Measurements from ENCODE around the gene GPR45.
"Not testable (repeated sequence)": the region's sequence is repeated elsewhere in the genome, so short reads cannot be mapped to it uniquely, and the experiment has no call there.

GPR45 gene, protein sequence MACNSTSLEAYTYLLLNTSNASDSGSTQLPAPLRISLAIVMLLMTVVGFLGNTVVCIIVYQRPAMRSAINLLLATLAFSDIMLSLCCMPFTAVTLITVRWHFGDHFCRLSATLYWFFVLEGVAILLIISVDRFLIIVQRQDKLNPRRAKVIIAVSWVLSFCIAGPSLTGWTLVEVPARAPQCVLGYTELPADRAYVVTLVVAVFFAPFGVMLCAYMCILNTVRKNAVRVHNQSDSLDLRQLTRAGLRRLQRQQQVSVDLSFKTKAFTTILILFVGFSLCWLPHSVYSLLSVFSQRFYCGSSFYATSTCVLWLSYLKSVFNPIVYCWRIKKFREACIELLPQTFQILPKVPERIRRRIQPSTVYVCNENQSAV

DNA sequence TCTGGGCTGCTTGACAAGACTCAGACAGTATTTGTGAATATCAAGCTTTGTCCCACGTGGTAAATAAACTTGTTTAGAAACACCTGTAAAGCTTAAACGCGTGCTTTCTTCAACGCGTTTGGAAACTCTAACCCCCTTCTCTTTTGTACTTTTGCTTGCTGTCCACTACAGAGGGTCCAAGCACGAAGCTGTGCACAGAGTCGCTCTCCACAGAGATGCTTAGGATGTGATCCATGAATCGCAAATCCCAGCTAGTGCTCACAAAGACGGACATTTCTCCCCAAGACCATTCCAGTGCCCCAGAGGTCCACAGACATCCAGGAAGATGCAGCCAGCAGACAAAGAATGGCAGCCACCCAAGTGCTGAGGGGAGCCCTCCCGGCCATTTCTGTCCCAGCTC lies at the start of gene GPR45:
TSS of gene GPR45 (plus strand) at position 301 of the 400 bp plus-strand sequence. CDS start 116 bp downstream, outside the sequence.
- DNase-seq (ENCODE audit: low spot score): no peak

DNA sequence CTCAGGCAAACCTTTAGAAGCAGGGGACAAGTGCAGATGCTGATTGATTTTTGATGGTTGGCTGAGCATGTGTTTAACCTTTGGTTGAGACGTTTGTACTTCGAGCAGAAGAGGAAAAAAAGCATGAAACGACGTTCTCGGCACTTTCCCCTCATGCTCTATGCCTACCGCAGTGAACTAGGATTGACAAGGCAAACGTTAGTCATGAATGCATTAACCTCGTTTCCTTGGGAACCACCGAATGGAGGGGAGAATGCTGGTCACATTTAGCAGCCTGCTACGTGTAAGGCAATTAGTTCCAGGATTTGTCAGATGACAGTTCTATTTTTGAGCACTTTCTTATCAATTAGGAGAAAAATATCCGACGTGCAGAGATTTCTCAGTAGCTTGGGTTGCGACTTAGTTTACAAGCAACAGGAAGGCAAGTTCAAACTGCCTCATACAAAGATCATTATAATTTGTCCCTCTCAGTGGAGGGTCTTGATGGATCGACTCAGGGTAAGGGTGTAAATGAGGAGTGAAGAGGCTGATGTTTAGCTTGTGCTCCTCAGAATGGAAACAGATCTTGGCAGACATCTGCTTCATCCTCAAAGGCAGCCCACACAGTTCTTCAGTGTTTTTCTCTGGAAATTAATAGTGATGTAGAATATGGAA lies 47.4 kb upstream of the GPR45 start:
- DNase-seq (ENCODE audit: low spot score): no peak

DNA sequence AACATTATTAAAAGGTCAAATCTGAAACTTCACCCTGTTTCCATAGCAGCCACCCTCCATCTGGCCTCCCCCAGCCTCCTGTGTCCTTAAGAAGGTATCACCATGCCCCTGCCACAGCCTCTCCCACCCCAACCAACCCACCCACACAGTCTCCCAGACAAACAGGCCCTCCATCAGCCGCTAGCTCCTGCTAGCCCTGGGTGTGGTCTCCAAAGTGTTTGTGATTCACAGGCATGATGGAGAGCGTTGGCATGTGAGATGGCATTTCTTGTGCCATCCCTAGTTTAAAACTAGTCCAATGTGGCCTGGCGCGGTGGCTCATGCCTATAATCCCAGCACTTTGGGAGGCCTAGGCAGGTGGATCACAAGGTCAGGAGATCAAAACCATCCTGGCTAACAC lies 44.9 kb upstream of the GPR45 start:
- DNase-seq (ENCODE audit: low spot score): no peak

DNA sequence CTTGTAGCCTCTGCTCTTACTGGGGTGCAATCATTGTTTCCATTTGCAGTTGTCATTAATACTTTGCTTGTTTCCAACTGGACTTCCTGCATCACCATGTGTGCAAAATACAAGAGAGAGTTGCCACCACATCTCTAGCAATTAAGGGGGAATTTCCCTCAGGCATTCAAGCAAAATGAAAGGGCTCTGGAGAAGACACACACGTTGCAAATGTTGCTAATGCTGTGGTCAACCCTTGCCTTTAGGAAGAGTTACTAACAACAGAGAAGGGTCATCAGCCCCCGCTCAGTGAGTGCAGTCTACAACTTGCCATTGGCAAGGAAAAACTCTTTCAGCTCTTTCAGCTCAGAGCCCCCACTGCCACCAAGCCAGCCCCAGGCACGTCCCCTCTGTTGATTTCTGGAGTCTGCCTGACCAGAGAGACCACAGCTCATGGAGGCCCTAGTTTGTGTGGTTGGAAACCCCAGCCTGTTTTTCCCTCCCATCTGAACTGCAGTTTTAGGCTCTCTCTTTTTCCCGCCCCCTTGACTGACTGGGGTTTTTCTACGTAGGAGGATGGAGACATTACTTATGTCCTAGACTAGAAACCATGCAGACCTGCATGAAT lies 25.9 kb upstream of the GPR45 start:
- no peak for DNase-seq (ENCODE audit: low spot score)

DNA sequence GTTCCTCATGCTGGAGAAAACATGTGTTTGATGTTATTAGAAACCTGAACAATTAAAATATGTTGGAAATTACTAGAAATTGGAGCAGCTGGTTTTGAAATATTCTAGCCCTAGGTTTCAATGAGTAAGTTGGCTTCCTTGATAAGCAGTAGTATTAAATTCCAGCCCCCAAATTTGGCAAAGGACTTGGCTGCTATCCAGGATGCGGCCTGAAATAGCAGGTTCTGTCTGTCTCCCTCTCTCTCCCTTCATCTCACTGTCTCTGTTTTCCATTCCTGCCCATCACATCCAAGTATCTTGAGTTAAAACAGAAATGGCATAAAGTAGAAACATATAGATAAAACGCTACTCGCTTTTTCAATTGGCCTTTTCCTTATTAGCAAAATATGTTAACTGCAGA lies 20.9 kb upstream of the GPR45 start:
- DNase-seq (ENCODE audit: low spot score): no peak

DNA sequence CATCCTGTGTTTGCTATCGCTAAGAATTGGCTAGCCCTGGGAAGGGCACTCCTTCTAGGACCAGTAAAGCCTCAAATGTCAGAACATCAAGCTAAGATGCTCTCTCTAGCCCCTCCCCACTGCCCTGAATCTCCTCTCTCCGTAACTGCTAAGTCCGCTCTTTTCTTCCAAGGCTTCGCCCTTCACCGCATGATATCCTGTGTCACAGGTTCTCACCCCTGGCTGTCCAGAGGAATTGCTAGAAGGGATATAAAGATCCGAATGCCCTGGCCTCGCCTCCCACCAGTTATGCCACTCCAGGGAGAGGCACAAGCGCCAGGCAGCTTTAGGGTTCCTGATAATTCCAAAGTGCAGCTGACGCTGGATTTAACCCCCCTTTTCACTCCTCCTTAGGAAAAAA lies 17.1 kb upstream of the GPR45 start:
- no peak for DNase-seq (ENCODE audit: low spot score)

DNA sequence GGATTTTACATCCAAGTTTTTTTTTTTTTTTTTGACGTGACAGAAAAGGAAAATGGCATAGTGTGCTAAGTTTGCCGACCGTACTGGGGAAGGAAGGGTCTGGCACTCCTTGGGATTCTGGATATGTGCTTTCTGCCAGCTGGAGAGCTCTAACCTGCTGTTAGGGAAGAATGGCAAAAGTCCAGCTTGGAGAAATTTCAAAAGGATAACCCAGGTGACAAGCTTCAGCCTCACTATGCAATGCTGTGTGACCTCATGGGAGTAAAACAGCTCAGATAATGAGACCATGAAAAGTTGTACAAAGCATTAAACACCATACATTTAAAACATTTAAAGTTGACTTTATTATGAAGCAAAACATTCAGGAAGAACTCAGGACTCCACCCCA lies 10.3 kb upstream of the GPR45 start:
- no peak for DNase-seq (ENCODE audit: low spot score)

DNA sequence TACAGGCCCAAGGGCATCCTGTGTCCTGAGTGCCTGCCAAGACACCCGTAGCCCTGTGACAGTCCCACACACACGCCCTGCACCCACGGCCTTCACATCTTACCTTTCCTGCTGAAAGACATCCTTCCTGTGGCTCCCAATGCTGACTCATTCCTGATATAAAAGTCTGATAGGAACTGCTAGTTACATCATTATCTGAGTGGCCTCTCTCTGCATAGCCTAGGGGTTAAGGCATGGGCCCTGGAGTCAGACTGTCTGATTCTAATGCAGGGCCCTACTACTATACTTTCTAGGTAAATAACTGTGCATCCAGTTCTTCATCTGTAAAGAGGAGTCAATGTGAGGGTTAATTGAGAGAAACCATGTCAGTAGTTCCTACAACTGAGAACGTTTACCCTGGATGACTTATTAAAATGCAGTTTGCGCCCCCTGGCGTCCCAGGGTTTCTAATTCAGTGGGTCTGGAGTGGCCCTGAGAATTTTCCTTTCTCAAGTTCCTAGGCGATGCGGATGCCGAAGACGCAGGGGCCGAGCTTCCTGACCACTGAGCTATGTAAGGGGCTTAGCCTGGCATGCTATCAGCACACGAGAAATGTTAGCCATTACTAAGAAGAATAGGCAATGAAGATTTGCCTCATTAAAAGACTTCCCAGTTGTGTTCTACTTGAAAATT lies 6.0 kb upstream of the GPR45 start:
- peak; percentile 50 for DNase-seq (ENCODE audit: low spot score)

DNA sequence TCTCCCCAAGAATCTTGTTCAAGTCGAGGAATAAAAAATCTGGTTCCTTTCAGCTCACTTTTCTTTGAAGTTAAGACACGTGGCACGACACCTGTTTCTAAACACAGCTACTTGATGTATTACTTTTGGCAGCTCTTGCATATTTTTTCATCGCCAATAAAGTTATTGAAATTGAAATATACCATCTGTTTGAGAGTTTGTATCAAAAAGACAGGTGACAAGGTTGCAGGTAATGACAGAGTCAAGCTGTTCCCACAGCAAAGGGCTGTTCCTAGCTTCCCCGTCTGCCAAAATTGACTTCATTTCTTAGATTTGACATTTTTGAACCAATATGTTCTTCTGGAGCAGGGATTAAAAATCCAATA lies 5.5 kb upstream of the GPR45 start:
- DNase-seq (ENCODE audit: low spot score): no peak

DNA sequence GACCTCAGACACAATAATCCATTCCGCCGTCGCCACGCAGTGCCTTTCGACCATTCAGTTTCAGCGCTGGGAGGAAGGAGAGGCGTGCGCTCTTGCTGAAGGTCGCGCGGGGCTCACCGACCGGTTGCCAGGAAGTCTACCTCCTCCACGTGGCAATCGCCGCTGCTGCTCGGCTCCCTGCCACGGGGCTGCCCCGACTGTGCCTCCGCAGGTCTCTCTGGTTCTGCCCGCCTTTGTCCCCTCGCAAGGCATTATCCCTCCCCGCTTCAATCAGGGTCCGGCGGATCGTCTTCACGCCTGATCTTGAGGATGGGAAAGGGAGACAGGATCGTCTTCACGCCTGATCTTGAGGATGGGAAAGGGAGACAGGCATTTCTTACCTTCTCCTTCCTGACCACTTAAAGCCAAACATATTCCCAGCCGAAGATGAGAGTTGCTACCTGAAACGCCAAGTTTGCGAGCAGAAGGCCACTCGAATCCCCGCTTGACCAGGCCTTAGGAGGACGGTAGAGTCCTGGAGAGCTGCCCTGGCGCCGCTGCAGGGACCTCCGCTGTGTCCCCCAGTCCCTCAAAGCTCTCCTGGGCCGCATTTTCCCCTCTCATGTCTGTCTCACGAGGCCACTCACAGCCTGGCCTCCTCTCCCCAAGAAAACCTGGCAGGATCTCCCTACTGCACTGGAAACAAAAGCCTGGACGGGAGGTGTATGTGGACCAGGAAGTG lies 4.3 kb upstream of the GPR45 start:
- no peak for DNase-seq (ENCODE audit: low spot score)

DNA sequence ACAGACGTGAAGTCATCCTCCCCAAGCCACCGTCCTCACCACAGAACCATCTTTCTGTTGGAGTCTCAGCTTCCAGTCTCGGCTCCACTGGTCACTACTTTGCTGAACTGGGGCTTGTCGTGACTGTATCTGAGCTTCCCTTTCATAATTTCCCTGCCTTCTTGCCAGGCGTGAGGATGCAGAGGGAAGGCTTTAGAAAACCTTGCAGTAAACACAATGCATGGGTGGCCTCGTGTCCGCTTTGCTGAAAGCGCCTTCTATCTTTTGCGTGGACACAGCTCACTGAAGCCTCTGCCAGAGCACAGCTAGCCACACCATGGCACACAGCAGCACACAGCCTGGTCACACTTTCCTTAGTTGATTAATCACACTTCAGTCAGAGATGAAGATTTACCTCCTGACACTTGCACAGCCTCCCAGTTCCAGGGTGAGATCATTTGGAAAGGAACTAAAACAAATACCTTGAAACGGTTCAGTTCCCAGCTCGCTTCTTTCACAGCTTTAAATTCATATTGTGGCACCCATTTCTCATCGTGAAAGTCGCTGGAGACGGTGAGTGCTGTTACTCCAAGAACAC lies 2.8 kb upstream of the GPR45 start:
- DNase-seq (ENCODE audit: low spot score): no peak

DNA sequence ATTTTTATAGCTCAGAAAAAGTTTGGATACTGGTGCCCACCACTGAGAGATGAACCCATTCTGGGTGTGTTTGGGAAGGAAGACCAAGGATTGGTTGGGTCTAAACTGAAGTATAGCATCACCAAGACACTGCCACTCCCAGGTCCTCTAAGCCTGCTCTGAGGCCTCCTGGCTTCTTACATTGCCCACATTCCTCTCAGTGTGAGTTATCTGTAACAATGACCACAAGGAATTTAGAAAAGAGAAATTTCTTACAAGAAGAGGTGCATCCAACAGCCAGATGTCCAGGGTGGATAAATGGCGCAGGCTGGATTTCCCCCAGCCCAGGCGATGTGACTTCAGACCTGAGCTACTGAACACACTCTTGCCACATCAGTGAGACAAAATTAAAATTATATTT lies 1.6 kb upstream of the GPR45 start:
- DNase-seq (ENCODE audit: low spot score): no peak

DNA sequence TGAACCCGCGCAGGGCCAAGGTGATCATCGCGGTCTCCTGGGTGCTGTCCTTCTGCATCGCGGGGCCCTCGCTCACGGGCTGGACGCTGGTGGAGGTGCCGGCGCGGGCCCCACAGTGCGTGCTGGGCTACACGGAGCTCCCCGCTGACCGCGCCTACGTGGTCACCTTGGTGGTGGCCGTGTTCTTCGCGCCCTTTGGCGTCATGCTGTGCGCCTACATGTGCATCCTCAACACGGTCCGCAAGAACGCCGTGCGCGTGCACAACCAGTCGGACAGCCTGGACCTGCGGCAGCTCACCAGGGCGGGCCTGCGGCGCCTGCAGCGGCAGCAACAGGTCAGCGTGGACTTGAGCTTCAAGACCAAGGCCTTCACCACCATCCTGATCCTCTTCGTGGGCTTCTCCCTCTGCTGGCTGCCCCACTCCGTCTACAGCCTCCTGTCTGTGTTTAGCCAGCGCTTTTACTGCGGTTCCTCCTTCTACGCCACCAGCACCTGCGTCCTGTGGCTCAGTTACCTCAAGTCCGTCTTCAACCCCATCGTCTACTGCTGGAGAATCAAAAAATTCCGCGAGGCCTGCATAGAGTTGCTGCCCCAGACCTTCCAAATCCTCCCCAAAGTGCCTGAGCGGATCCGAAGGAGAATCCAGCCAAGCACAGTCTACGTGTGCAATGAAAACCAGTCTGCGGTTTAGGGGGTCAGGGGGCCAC lies 897 bp downstream of the GPR45 start:
- no peak for DNase-seq (ENCODE audit: low spot score)

DNA sequence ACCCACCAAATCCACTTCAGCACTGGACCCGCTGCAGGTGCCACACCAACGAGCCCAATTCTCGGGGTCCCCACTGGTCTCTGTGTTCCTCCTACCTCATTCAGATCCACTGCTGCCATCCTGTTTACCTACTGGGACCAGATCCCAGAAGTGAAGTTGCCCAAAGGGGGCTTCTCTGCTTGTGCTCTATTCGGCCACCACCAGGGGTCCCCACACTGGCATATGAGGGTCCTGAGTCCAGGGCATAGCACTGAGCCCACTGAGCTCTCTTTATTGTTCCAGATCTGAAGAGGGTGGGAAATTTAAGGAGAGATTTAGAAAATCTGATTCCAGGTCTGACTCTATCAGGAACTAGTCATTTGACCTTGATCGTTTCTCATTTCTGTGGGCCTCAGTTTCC lies 2.4 kb downstream of the GPR45 start:
- DNase-seq (ENCODE audit: low spot score): no peak

DNA sequence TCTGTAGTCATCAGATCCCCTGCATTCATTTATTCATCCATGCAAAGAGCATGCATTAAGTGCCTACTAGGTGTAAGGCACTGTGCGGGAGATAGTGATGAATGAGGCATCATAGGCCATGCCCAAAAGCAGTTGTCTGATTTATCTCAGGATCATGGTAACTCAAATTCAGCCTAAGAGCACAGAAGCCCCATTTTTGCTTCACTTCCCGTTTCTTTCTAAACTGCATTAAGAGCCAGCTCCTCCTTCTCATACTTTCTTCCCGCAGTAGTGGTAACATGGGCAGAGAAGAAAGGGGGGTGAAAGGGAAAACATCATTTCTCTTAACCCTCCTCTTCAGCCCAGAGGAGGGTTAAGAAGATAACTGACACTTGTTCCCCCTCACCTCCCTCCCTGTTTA lies 2.9 kb downstream of the GPR45 start:
- no peak for DNase-seq (ENCODE audit: low spot score)

DNA sequence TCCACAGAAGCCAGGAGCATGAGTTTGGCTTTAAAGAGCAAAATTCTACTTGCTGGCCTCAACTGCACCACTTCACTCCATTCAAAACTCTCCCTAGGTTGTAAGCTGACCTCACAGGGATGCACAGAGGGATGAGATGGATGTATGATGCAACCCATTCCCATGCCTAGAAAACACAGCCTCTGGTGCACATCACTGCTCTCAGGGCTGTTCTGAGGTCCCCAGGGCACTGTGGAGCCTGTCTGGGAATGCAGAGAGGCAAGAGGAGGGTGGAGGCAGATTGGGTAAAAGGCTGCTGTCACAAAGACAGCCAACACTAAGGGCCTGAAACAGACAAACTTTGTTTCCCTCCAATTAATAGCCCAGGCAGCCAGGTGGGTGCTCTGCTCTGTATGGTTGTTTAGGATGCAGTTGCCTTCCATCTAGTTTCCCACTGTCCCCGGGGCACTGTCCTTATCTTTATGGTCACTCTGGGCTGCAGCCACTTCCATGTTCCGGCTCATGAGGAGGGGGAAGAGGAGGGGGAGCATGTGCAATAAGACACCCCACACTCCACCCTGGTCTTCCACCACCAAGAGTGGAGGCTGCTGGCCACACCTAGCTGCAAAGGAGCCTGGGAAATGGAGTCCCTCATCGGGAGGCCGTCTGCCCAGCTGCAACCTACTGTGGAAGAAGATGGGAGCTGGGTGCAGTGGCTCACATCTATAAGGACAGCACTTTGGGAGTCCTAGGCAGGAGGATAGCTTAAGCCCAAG lies 7.0 kb downstream of the GPR45 start:
- no peak for DNase-seq (ENCODE audit: low spot score)

DNA sequence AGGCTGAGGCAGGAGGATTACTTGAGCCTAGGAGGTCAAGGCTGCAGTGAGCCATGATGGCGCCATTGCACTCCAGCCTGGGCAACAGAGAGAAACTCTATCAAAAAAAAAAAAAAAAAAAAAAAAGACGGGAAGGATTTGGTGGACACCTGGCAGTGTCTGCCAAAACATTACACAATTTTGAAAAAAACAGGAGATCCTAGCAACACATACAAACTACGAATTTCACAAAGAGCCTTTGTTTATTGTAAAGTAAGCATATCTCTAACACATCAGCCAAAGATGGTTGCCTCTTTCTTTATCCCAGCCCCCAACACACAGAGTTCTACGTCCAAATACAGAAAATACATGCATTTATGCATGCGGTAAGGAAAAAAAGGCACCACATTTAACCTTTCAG lies 7.6 kb downstream of the GPR45 start:
- no peak for DNase-seq (ENCODE audit: low spot score)

DNA sequence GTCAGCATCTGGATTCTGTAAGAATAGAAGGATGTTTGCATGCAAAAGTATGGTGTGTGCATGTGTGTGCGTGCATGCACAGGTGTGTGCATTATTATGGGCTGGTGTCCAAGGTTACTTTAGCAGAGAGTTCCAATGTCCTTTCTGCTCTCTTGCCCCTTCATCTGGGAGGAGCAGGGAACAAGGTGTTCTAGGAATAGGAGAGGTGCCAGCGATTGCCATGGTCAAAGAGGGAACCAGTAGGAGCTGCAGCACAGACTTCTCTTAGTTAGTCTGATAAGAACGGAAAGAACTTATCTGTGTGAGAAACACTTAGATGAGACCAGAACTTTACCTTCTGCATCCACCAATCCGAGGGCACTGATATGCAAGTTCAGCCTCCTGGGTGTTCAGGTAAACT lies 8.3 kb downstream of the GPR45 start:
- DNase-seq (ENCODE audit: low spot score): no peak

DNA sequence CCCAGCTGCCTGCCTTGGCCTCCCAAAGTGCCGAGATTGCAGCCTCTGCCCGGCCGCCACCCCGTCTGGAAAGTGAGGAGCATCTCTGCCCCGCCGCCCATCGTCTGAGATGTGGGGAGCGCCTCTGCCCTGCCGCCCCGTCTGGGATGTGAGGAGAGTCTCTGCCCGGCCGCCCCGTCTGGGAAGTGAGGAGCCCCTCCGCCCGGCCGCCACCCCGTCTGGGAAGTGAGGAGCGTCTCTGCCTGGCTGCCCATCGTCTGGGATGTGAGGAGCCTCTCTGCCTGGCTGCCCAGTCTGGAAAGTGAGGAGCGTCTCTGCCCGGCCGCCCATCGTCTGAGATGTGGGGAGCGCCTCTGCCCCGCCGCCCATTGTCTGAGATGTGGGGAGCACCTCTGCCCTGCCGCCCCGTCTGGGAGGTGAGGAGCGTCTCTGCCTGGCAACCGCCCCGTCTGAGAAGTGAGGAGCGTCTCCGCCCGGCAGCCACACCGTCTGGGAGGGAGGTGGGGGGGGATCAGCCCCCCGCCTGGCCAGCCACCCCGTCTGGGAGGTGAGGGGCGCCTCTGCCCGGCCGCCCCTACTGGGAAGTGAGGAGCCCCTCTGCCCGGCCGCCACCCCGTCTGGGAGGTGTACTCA lies 9.6 kb downstream of the GPR45 start:
- not testable (repeated sequence) for DNase-seq (ENCODE audit: low spot score)

DNA sequence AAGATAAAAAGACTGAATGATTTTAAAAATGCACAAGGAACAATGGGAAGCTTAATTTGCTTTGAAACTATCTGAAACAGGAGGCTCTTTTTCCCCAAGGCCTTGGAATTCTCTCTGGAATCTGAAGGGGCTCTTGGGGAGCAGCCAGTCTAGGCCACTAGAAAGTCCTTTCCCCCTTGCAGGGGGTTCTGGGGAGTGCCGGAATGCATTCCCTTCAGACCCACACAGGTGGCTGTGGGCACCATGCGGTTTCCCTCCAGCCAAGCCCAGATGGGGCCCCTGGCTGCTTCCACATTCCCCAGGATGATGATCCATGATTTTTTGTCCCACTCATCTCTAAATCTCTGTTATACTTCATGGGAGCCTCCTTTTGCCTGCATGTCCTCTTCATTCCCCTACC lies 10.7 kb downstream of the GPR45 start:
- DNase-seq (ENCODE audit: low spot score): no peak

All from HuH-7.5 (cell line).